Measurements from ENCODE around the gene HSPH1. TPM values are rescaled to one million over a fixed set of nuclear protein-coding genes. Genes with fewer than 3 reads are reported as not detected.
A peak's percentile ranks its signal among the peaks of the same experiment; 100 is the strongest.
"Not testable (repeated sequence)": the region's sequence is repeated elsewhere in the genome, so short reads cannot be mapped to it uniquely, and the experiment has no call there.

The HSPH1 gene
- total RNA-seq, 2 donors from 2014 or later: 49.0 to 83.2 TPM

GRCh38 chr13:31182987-31183386 lies 21.3 kb upstream of the HSPH1 start:
- no peak for ATAC-seq
- intact Hi-C loops (cut with DNase I): no loop called here
- DNase-seq: no peak

- intact Hi-C loops (cut with DNase I): loop anchor here in 1 of 2 donors (5.0 kb wide), 1 partner anchor 243 kb away; no protein-coding TSS in a partner anchor
These were observed 18.1 kb upstream of the HSPH1 start for GRCh38 chr13:31179754-31180153.

GRCh38 chr13:31179241-31179640 lies 17.5 kb upstream of the HSPH1 start:
- intact Hi-C loops (cut with DNase I): loop anchor here in 1 of 2 donors (5.0 kb wide), 1 partner anchor 243 kb away; no protein-coding TSS in a partner anchor
- DNase-seq: no peak
- no peak for ATAC-seq

More at GRCh38 chr13:31179754-31180153, 18.1 kb upstream of the HSPH1 start:
- ATAC-seq: no peak
- DNase-seq: no peak

- intact Hi-C loops (cut with DNase I): loop anchor here in 1 of 2 donors (5.0 kb wide), 1 partner anchor 244 kb away; no protein-coding TSS in a partner anchor
- DNase-seq, ATAC-seq: not testable (repeated sequence)
These were observed 16.2 kb upstream of the HSPH1 start for GRCh38 chr13:31177813-31178495.

GRCh38 chr13:31175847-31176532 lies 14.3 kb upstream of the HSPH1 start:
- intact Hi-C loops (cut with DNase I): loop anchor here in 1 of 2 donors (5.0 kb wide), 1 partner anchor 246 kb away; no protein-coding TSS in a partner anchor
- ATAC-seq (no peak), DNase-seq (no peak)

GRCh38 chr13:31174018-31174417 lies 12.3 kb upstream of the HSPH1 start:
- ATAC-seq (no peak), DNase-seq (no peak)
- intact Hi-C loops (cut with DNase I): no loop called here

- ATAC-seq (peak in 1 of 2 donors; percentile 63), DNase-seq (no peak)
- intact Hi-C loops (cut with DNase I): no loop called here
These were observed 10.8 kb upstream of the HSPH1 start for GRCh38 chr13:31172535-31172934.

GRCh38 chr13:31172001-31172400 lies 10.3 kb upstream of the HSPH1 start:
- intact Hi-C loops (cut with DNase I): no loop called here
- no peak for DNase-seq
- peak in 1 of 2 donors; percentile 54 for ATAC-seq

GRCh38 chr13:31168736-31169135 lies 7.0 kb upstream of the HSPH1 start:
- no peak for ATAC-seq

GRCh38 chr13:31168166-31168565 lies 6.5 kb upstream of the HSPH1 start:
- DNase-seq: no peak
- ATAC-seq: no peak
- intact Hi-C loops (cut with DNase I): no loop called here

More at GRCh38 chr13:31168736-31169135, 7.0 kb upstream of the HSPH1 start:
- no peak for DNase-seq
- intact Hi-C loops (cut with DNase I): no loop called here

- ATAC-seq (no peak), DNase-seq (no peak)
- intact Hi-C loops (cut with DNase I): no loop called here
These were observed 5.8 kb upstream of the HSPH1 start for GRCh38 chr13:31167490-31167889.

- DNase-seq: no peak
- ATAC-seq: no peak
- intact Hi-C loops (cut with DNase I): no loop called here
These were observed 4.9 kb upstream of the HSPH1 start for GRCh38 chr13:31166591-31166990.

GRCh38 chr13:31162151-31163008 lies 676 bp upstream of the HSPH1 start:
- peak; percentile 97 for DNase-seq
- intact Hi-C loops (cut with DNase I): loop anchor here in 1 of 2 donors (5.0 kb wide), 1 partner anchor 35 kb away; the partner anchor contains the start of gene B3GLCT
- ATAC-seq: peak; percentile 95 to 98

- peak; percentile 29 to 58 for ATAC-seq
- peak; percentile 69 for DNase-seq
- intact Hi-C loops (cut with DNase I): loop anchor here in 1 of 2 donors (5.0 kb wide), 1 partner anchor 36 kb away; the partner anchor contains the start of gene B3GLCT
These were observed 697 bp downstream of the HSPH1 start for GRCh38 chr13:31160857-31161556.

- DNase-seq: no peak
- no peak for ATAC-seq
- intact Hi-C loops (cut with DNase I): no loop called here
These were observed 2.4 kb downstream of the HSPH1 start for GRCh38 chr13:31159306-31159705.

GRCh38 chr13:31154939-31155338 lies 6.8 kb downstream of the HSPH1 start:
- DNase-seq (no peak), ATAC-seq (no peak)
- intact Hi-C loops (cut with DNase I): no loop called here

- ATAC-seq (no peak), DNase-seq (no peak)
- intact Hi-C loops (cut with DNase I): no loop called here
These were observed 9.9 kb downstream of the HSPH1 start for GRCh38 chr13:31151837-31152236.

- ATAC-seq: no peak
- intact Hi-C loops (cut with DNase I): no loop called here
- no peak for DNase-seq
These were observed 11.3 kb downstream of the HSPH1 start for GRCh38 chr13:31150315-31150985.
